ES-I3 (cell line): ENCODE data around the gene MRPL1.

Experiments
- H3K36me3 ChIP-seq: 2 replicates; pipeline ENCODE4 v1.6.1; 2013; ENCODE audit warnings: mild to moderate bottlenecking, low read length, control low read depth, moderate library complexity; ENCODE audit not compliant: insufficient read depth
- H3K4me1 ChIP-seq: 2 replicates; pipeline ENCODE4 v1.6.1; 2013; ENCODE audit warnings: mild to moderate bottlenecking, control low read depth, low read length; ENCODE audit not compliant: insufficient read depth
- H3K9ac ChIP-seq: 2 replicates; pipeline ENCODE4 v1.6.1; 2013; ENCODE audit warnings: low read depth, mild to moderate bottlenecking, low read length, moderate library complexity
- H3K9me3 ChIP-seq: 2 replicates; pipeline ENCODE4 v1.6.1; 2013; ENCODE audit warnings: mild to moderate bottlenecking, low read length, moderate library complexity; ENCODE audit not compliant: control insufficient read depth, insufficient read depth

Gene MRPL1

GRCh38 chr4:77865259-77865658 lies 2.6 kb downstream of the MRPL1 start:
- H3K36me3 ChIP-seq, result peaks cover 3% of the 10 kb centered on the region; the same call in 1 of the 2 replicates
- no peaks in the 10 kb centered on the region for H3K9me3 ChIP-seq
- no peaks in the 10 kb centered on the region for H3K4me1 ChIP-seq
- no peak overlapping the region for H3K9ac ChIP-seq

- Histone ChIP-seq H3K4me1 (peaks cover 7% of the 10 kb centered on the region; the same call in 1 of the 2 replicates), H3K36me3 (0 out of 2 replicates have a peak, but pooled peaks cover 3% of the 10 kb centered on the region), H3K9me3 (no peaks in the 10 kb centered on the region), H3K9ac (no peak overlapping the region)
These were observed 10.3 kb downstream of the MRPL1 start for GRCh38 chr4:77872723-77873445.

DNA sequence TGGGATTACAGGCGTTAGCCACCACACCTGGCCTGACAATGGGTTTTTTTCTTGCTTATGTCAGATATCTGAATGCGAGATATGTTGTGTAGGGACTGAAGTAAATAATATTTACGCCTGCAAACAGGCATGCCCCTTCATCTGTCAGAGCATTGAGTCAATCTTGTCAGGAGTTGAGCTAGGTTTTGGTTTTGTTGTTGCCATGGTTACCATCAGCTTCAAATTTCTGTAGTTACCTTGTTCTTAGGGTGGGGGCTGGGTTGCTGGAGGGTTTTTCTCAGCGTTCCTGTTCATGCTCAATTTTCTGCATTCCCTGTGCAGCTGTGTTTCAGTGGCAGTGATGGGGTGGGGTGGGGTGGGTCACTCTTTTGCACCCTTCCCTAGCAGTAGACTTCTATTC lies 14.5 kb downstream of the MRPL1 start:
- H3K9me3 ChIP-seq, result no peaks in the 10 kb centered on the region
- H3K9ac ChIP-seq, result no peak overlapping the region
- peaks cover 16% of the 10 kb centered on the region for H3K4me1 ChIP-seq
- peaks cover 3% of the 10 kb centered on the region for H3K36me3 ChIP-seq

- H3K9ac ChIP-seq, result no peak overlapping the region
- peaks cover 3% of the 10 kb centered on the region for H3K36me3 ChIP-seq
- H3K4me1 ChIP-seq, result peaks cover 16% of the 10 kb centered on the region
- no peaks in the 10 kb centered on the region for H3K9me3 ChIP-seq
These were observed 15.3 kb downstream of the MRPL1 start for GRCh38 chr4:77877771-77878565.

DNA sequence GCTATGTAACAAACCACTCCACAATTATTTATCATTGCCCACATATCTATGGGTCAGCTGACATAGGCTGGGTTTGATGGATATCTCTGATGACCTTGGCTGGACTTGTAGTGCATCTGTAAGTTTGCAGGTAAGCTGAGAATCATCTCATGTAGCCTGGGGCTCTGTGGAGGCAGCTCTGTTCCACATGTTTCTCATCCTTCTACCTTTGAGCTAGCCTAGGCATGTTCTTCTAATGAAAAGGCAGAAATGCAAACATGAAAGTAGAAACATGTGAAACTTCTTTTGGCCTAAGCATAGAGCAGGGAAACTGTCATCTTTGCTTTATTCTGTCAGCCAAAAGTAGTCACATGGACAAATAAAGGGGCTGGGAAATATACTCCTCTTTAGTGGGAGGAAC lies 18.2 kb downstream of the MRPL1 start:
- no peaks in the 10 kb centered on the region; the same call in none of the 2 replicates for H3K36me3 ChIP-seq
- no peaks in the 10 kb centered on the region for H3K9me3 ChIP-seq
- no peak overlapping the region for H3K9ac ChIP-seq
- peaks cover 16% of the 10 kb centered on the region for H3K4me1 ChIP-seq

GRCh38 chr4:77881460-77882295 lies 19.0 kb downstream of the MRPL1 start:
- H3K4me1 ChIP-seq, result peaks cover 16% of the 10 kb centered on the region
- no peak overlapping the region for H3K9ac ChIP-seq
- H3K9me3 ChIP-seq, result no peaks in the 10 kb centered on the region
- peaks cover under 1% of the 10 kb centered on the region for H3K36me3 ChIP-seq

GRCh38 chr4:77893451-77893850 lies 30.8 kb downstream of the MRPL1 start:
- peaks cover 3% of the 10 kb centered on the region; the same call in 1 of the 2 replicates for H3K36me3 ChIP-seq
- H3K9ac ChIP-seq, result no peak overlapping the region
- H3K9me3 ChIP-seq, result no peaks in the 10 kb centered on the region
- H3K4me1 ChIP-seq, result no peaks in the 10 kb centered on the region

DNA sequence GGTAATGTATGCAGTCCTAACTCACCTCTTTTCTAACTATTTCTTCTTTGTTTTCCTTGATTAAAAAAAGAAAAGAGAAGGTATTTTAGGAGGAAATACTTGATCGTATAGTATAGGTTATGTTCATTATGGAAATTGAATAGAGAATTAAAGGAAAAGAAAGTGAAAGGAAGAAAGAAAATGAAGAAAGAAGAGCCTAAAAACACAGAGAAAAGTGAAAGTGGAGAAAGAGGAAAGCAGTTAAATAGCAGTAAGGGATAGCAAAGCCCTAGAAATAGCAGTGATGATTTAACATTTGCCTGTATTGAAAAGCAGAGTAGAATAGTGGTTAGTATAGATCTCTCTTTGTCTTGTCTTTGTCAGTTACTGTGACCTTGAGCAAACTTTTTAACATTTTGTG lies 37.0 kb downstream of the MRPL1 start:
- no peaks in the 10 kb centered on the region for H3K4me1 ChIP-seq
- no peaks in the 10 kb centered on the region for H3K9me3 ChIP-seq
- no peak overlapping the region for H3K9ac ChIP-seq
- no peaks in the 10 kb centered on the region for H3K36me3 ChIP-seq

GRCh38 chr4:77903186-77903585 lies 40.6 kb downstream of the MRPL1 start:
- Histone ChIP-seq H3K9ac (no peak overlapping the region), H3K36me3 (no peaks in the 10 kb centered on the region), H3K9me3 (no peaks in the 10 kb centered on the region), H3K4me1 (no peaks in the 10 kb centered on the region)

- Histone ChIP-seq H3K4me1 (no peaks in the 10 kb centered on the region), H3K9ac (no peak overlapping the region), H3K9me3 (no peaks in the 10 kb centered on the region), H3K36me3 (no peaks in the 10 kb centered on the region)
These were observed 43.1 kb downstream of the MRPL1 start for GRCh38 chr4:77905651-77906263.

DNA sequence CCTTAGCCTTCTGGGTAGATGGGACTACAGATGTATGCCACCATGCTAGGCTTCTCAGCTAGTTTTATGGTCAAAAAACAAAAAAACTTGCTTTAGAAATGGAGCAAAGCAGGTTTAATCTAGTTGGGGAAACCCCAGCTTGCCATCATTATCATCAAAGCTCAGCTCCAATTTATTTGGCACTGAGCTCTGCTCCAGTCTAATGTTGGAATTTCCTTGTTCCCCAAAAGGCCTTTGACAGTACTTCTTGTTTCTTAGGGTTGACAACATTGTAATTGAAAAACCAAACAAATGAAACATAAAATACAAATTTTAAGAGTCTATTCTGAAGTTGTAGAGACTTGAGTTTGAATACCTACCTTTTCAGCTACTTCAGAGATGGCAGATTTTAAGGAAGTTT lies 48.0 kb downstream of the MRPL1 start:
- H3K9ac ChIP-seq, result no peak overlapping the region
- no peaks in the 10 kb centered on the region for H3K36me3 ChIP-seq
- H3K4me1 ChIP-seq, result no peaks in the 10 kb centered on the region
- no peaks in the 10 kb centered on the region for H3K9me3 ChIP-seq

DNA sequence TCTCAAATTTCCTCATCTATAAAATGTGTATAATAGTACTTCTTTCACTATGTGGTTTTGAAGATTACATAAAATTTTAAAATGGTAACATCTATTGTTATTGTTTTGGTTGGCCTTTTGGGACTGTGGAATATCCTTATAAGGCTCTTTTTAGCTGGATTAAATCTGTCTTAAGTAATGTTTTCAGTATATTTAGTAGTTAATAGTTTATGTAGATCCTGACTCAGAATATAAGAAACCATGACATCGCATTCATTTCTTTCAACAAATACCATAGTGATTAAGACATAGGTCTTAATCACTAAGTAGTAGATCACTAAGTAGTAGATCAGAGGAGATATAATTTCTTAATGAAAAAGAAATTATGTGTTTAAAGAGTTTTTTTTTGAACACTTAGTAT lies 48.5 kb downstream of the MRPL1 start:
- Histone ChIP-seq H3K9me3 (no peaks in the 10 kb centered on the region), H3K4me1 (no peaks in the 10 kb centered on the region), H3K9ac (no peak overlapping the region), H3K36me3 (no peaks in the 10 kb centered on the region)

GRCh38 chr4:77911842-77912450 lies 49.3 kb downstream of the MRPL1 start:
- Histone ChIP-seq H3K9me3 (no peaks in the 10 kb centered on the region), H3K9ac (no peak overlapping the region), H3K4me1 (no peaks in the 10 kb centered on the region), H3K36me3 (no peaks in the 10 kb centered on the region)

GRCh38 chr4:77913348-77913747 lies 50.7 kb downstream of the MRPL1 start:
- Histone ChIP-seq H3K9ac (no peak overlapping the region), H3K9me3 (no peaks in the 10 kb centered on the region), H3K36me3 (no peaks in the 10 kb centered on the region), H3K4me1 (no peaks in the 10 kb centered on the region)
